ENCODE data around the gene FAM107B. TPM values are rescaled to one million over a fixed set of nuclear protein-coding genes. Genes with fewer than 3 reads are reported as not detected.

Gene FAM107B
- total and polyA plus RNA-seq, 2 of the 13 experiments (the other 11 are each of a cell fraction or from before 2014, with no cell fraction given): 15.7 to 24.8 TPM

- TF ChIP-seq FOXP1 (IDR thresholded peaks at IDR 0.05) (no peak), FOXP1 (CRISPR knock-in tag; IDR thresholded peaks at IDR 0.05) (peak; percentile 82), CTCF (CRISPR knock-in tag; IDR thresholded peaks at IDR 0.05) (no peak), ZNF101 (CRISPR knock-in tag; IDR thresholded peaks at IDR 0.05; ENCODE audit: borderline replicate concordance, low read depth) (no peak), E2F1 (CRISPR knock-in tag; IDR thresholded peaks at IDR 0.05) (no peak), ZNF577 (CRISPR knock-in tag; IDR thresholded peaks at IDR 0.05; ENCODE audit: borderline replicate concordance, low read depth) (no peak), ZBTB10 (CRISPR knock-in tag; IDR thresholded peaks at IDR 0.05; ENCODE audit: borderline replicate concordance) (no peak), CBX2 (IDR thresholded peaks at IDR 0.05; ENCODE audit: low read depth, low read length) (no peak), CBX2 (CRISPR knock-in tag; IDR thresholded peaks at IDR 0.05; ENCODE audit: low read depth) (no peak), ZNF792 (CRISPR knock-in tag; IDR thresholded peaks at IDR 0.05) (peak; percentile 65; the same call in 1 of the 2 replicates), ELF3 (CRISPR knock-in tag; IDR thresholded peaks at IDR 0.05) (peak; percentile 94), TCF12 (IDR thresholded peaks at IDR 0.05) (no peak), TCF12 (CRISPR knock-in tag; IDR thresholded peaks at IDR 0.05) (no peak), FOXA1 (IDR thresholded peaks at IDR 0.05) (no peak), FOXA1 (CRISPR knock-in tag; IDR thresholded peaks at IDR 0.05) (peak; percentile 80), PBX2 (CRISPR knock-in tag; IDR thresholded peaks at IDR 0.05) (no peak), PREB (CRISPR knock-in tag; IDR thresholded peaks at IDR 0.05) (no peak), MLX (CRISPR knock-in tag; IDR thresholded peaks at IDR 0.05) (0 out of 2 replicates have a peak, but pooled peaks have one; percentile 19), EZH2 (conservative IDR thresholded peaks at IDR 0.05; ENCODE audit: low read depth, low read length) (no peak), ZNF496 (CRISPR knock-in tag; IDR thresholded peaks at IDR 0.05; ENCODE audit: insufficient replicate concordance) (no peak), KDM2A (CRISPR knock-in tag; IDR thresholded peaks at IDR 0.05; ENCODE audit: borderline replicate concordance, low read depth) (peak; percentile 53; the same call in 1 of the 2 replicates), ZNF337 (CRISPR knock-in tag; IDR thresholded peaks at IDR 0.05; ENCODE audit: borderline replicate concordance, low read depth) (0 out of 2 replicates have a peak, but pooled peaks have one; percentile 30)
These were observed 202.7 kb downstream of the FAM107B start (continued) for GRCh38 chr10:14571866-14572507.
